GM18499 (cell line): ENCODE data around the gene TNFRSF18.

Source experiments
- ATAC-seq: cut with Tn5 transposase; IDR thresholded peaks from one replicate; pipeline ENCODE4 v1.9.1; 2021; ENCODE audit warnings: moderate number of reproducible peaks; ENCODE audit not compliant: insufficient read depth, unreplicated experiment

The TNFRSF18 gene

GRCh38 chr1:1215881-1216605, 9.7 kb upstream of the TNFRSF18 start:
- ATAC-seq, result no peak

GRCh38 chr1:1215080-1215676, 8.8 kb upstream of the TNFRSF18 start:
- ATAC-seq, result no peak

GRCh38 chr1:1213345-1214265, 7.2 kb upstream of the TNFRSF18 start, which contains the start of gene TNFRSF4:
TNFRSF4 (minus strand) TSS chr1:1214153; CDS start chr1:1214127, 26 bp downstream.
- ATAC-seq, result no peak

- no peak for ATAC-seq
These were observed 6.5 kb upstream of the TNFRSF18 start for GRCh38 chr1:1212780-1213344.

GRCh38 chr1:1211541-1212441, 5.4 kb upstream of the TNFRSF18 start:
- no peak for ATAC-seq

GRCh38 chr1:1210726-1211540, 4.5 kb upstream of the TNFRSF18 start:
- ATAC-seq, result no peak

- no peak for ATAC-seq
These were observed 2.5 kb upstream of the TNFRSF18 start for GRCh38 chr1:1208713-1209433.

GRCh38 chr1:1207571-1207892, 1.1 kb upstream of the TNFRSF18 start:
- ATAC-seq, result no peak

GRCh38 chr1:1206966-1207531, 657 bp upstream of the TNFRSF18 start:
- no peak for ATAC-seq

GRCh38 chr1:1205769-1206375, 520 bp downstream of the TNFRSF18 start:
- ATAC-seq, result no peak

GRCh38 chr1:1204998-1205768, 1.2 kb downstream of the TNFRSF18 start:
- ATAC-seq, result no peak

- no peak for ATAC-seq
These were observed 1.9 kb downstream of the TNFRSF18 start for GRCh38 chr1:1204425-1204920.

- ATAC-seq, result no peak
These were observed 2.6 kb downstream of the TNFRSF18 start for GRCh38 chr1:1203561-1204424.

GRCh38 chr1:1202831-1203560, 3.4 kb downstream of the TNFRSF18 start:
- ATAC-seq, result no peak
